H1 (cell line): ENCODE measurements around the gene OASL. TPM values are rescaled to one million over a fixed set of nuclear protein-coding genes. Genes with fewer than 3 reads are reported as not detected.

Experiments
- CTCF ChIA-PET: fragments of 300-600 bp; sonication (Branson Sonifier 250); formaldehyde crosslinking; loops from one replicate; lab custom pipeline; 2021; ENCODE audit not compliant: partially characterized antibody; lab: Charles Lee
- POLR2A ChIA-PET: fragments of 300-600 bp; sonication (Branson Sonifier 250); formaldehyde crosslinking; loops from one replicate; lab custom pipeline; 2021; ENCODE audit warnings: inconsistent platforms; ENCODE audit not compliant: partially characterized antibody; lab: Charles Lee
- DNase-seq, 2 experiments: peaks; one replicate each; pipeline versions ENCODE4 v3.0.0 to v3.0.0-alpha.2; 2010 to 2022; ENCODE audit warnings: low spot score in 2 of 2, low read depth in 1 of 2, mixed read lengths in 1 of 2
- FAIRE-seq: peaks from 2 replicates; lab custom pipeline; 2011; peaks lifted over from hg19 to GRCh38; lab: Jason Lieb, UNC
- H2AFZ ChIP-seq: 2 replicates; pipeline ENCODE4 v1.8.1; 2012; ENCODE audit warnings: low read length, inconsistent platforms
- H2AK5ac ChIP-seq: 2 replicates; pipeline ENCODE4 v1.6.1; 2013; ENCODE audit warnings: low read depth, low read length
- H2BK120ac ChIP-seq: replicated peaks from 2 replicates; pipeline ENCODE3; 2013; ENCODE audit warnings: low read depth, low read length, inconsistent platforms
- H2BK12ac ChIP-seq: 2 replicates; pipeline ENCODE4 v1.6.1; 2013; ENCODE audit warnings: low read depth, low read length
- H2BK15ac ChIP-seq: 2 replicates; pipeline ENCODE4 v1.6.1; 2013; ENCODE audit warnings: low read length
- H2BK20ac ChIP-seq: 2 replicates; pipeline ENCODE4 v1.6.1; 2013; ENCODE audit warnings: low read length
- H2BK5ac ChIP-seq: 2 replicates; pipeline ENCODE4 v1.6.1; 2013; ENCODE audit warnings: low read depth, low read length
- H3K14ac ChIP-seq: 2 replicates; pipeline ENCODE4 v1.6.1; 2013; ENCODE audit warnings: inconsistent platforms; ENCODE audit not compliant: insufficient read length
- H3K18ac ChIP-seq: 2 replicates; pipeline ENCODE4 v1.6.1; 2013; ENCODE audit warnings: low read length; ENCODE audit errors: extremely low read depth
- H3K23ac ChIP-seq: 2 replicates; pipeline ENCODE4 v1.6.1; 2013; ENCODE audit warnings: inconsistent platforms; ENCODE audit not compliant: insufficient read length
- H3K23me2 ChIP-seq: 2 replicates; pipeline ENCODE4 v1.6.1; 2013; ENCODE audit warnings: low read depth, low read length
- H3K27ac ChIP-seq: 2 replicates; pipeline ENCODE4 v1.6.1; 2011; ENCODE audit warnings: low read depth, low read length, inconsistent platforms
- H3K27me3 ChIP-seq, 4 experiments: replicated peaks in 1 of 4; 1 replicate in 1 of 4; 2 replicates in 3 of 4; pipeline versions ENCODE4 v1.6.1 to v1.8.1; 2011 to 2013; ENCODE audit warnings: low read length in 3 of 4, mild to moderate bottlenecking in 3 of 4, inconsistent platforms in 2 of 4, mixed read lengths in 2 of 4, moderate library complexity in 1 of 4; ENCODE audit not compliant: control insufficient read depth in 3 of 4, insufficient read depth in 3 of 4; ENCODE audit errors: extremely low read depth in 1 of 4
- H3K36me3 ChIP-seq, 4 experiments: 2 replicates each; pipeline versions ENCODE4 v1.6.1 to v1.8.1; 2011 to 2013; ENCODE audit warnings: mild to moderate bottlenecking in 4 of 4, low read length in 3 of 4, moderate library complexity in 2 of 4, control low read depth in 1 of 4, inconsistent platforms in 1 of 4; ENCODE audit not compliant: insufficient read depth in 4 of 4, control insufficient read depth in 2 of 4
- H3K4ac ChIP-seq: replicated peaks from 2 replicates; pipeline ENCODE3; 2013; ENCODE audit warnings: low read length, low read depth, mixed read lengths, inconsistent platforms; ENCODE audit not compliant: insufficient read length
- H3K4me1 ChIP-seq, 4 experiments: replicated peaks in 1 of 4; 1 replicate in 1 of 4; 2 replicates in 3 of 4; pipeline versions ENCODE4 v1.6.1 to v1.8.1; 2011 to 2013; ENCODE audit warnings: low read length in 3 of 4, inconsistent platforms in 2 of 4, mixed read lengths in 1 of 4; ENCODE audit not compliant: insufficient read depth in 4 of 4, control insufficient read depth in 3 of 4
- H3K4me2 ChIP-seq, 2 experiments: 2 replicates each; pipeline versions ENCODE4 v1.6.1 to v1.8.1; 2011 to 2013; ENCODE audit warnings: low read depth in 2 of 2, low read length in 2 of 2, control low read depth in 1 of 2, inconsistent platforms in 1 of 2, mild to moderate bottlenecking in 1 of 2; ENCODE audit not compliant: insufficient read depth in 1 of 2
- H3K4me3 ChIP-seq, 4 experiments: fragments of 200-600, 300-600 bp in 1 of 4; sonication (generic), shearing (Covaris generic), sonication (Bioruptor Twin) in 1 of 4; 2 replicates each; pipeline versions ENCODE4 v1.5.1 to v1.8.1; 2011 to 2016; ENCODE audit warnings: low read length in 4 of 4, low read depth in 3 of 4, control low read depth in 2 of 4, inconsistent platforms in 2 of 4, mild to moderate bottlenecking in 2 of 4, mixed read lengths in 1 of 4, moderate library complexity in 1 of 4; ENCODE audit not compliant: insufficient read depth in 2 of 4; ENCODE audit errors: extremely low read depth in 1 of 4
- H3K56ac ChIP-seq: replicated peaks from 2 replicates; pipeline ENCODE3; 2013; ENCODE audit warnings: low read depth, mild to moderate bottlenecking, mixed read lengths, low read length, inconsistent platforms; ENCODE audit not compliant: insufficient read length
- H3K79me1 ChIP-seq: 2 replicates; pipeline ENCODE4 v1.6.1; 2013; ENCODE audit warnings: low read depth, low read length, control low read depth
- H3K79me2 ChIP-seq, 2 experiments: 2 replicates each; pipeline versions ENCODE4 v1.6.1 to v1.8.1; 2012 to 2013; ENCODE audit warnings: low read length in 2 of 2, mild to moderate bottlenecking in 2 of 2, inconsistent platforms in 1 of 2; ENCODE audit not compliant: insufficient read depth in 2 of 2, control insufficient read depth in 1 of 2
- H3K9ac ChIP-seq, 4 experiments: replicated peaks in 1 of 4; 1 replicate in 1 of 4; 2 replicates in 3 of 4; pipeline versions ENCODE4 v1.6.1 to v1.8.1; 2011 to 2013; ENCODE audit warnings: low read depth in 3 of 4, low read length in 3 of 4, control low read depth in 2 of 4, mild to moderate bottlenecking in 2 of 4, moderate library complexity in 2 of 4, inconsistent platforms in 1 of 4; ENCODE audit errors: extremely low read depth in 1 of 4
- H3K9me3 ChIP-seq, 2 experiments: 2 replicates each; pipeline versions ENCODE4 v1.6.1 to v1.8.1; 2012 to 2013; ENCODE audit warnings: mild to moderate bottlenecking in 2 of 2, moderate library complexity in 2 of 2, control low read depth in 1 of 2, inconsistent platforms in 1 of 2, low read depth in 1 of 2, low read length in 1 of 2, mixed read lengths in 1 of 2; ENCODE audit not compliant: insufficient read depth in 2 of 2
- H4K20me1 ChIP-seq, 2 experiments: replicated peaks in 1 of 2; 2 replicates each; pipeline versions ENCODE3 to v1.8.1; 2011 to 2013; ENCODE audit warnings: inconsistent platforms in 2 of 2, low read length in 2 of 2, mild to moderate bottlenecking in 1 of 2; ENCODE audit not compliant: insufficient read depth in 2 of 2, control insufficient read depth in 1 of 2
- H4K5ac ChIP-seq: 2 replicates; pipeline ENCODE4 v1.6.1; 2013; ENCODE audit warnings: low read length, low read depth, mixed read lengths, inconsistent platforms; ENCODE audit not compliant: insufficient read length
- H4K8ac ChIP-seq: 2 replicates; pipeline ENCODE4 v1.8.0; 2013; ENCODE audit warnings: mild to moderate bottlenecking, moderate library complexity, low read length, inconsistent platforms; ENCODE audit not compliant: insufficient read depth; ENCODE audit errors: extremely low read depth
- H4K91ac ChIP-seq: replicated peaks from 2 replicates; pipeline ENCODE3; 2013; ENCODE audit warnings: low read length, mixed read lengths, inconsistent platforms; ENCODE audit not compliant: insufficient read length
- CHD2 ChIP-seq: IDR thresholded peaks from 2 replicates; pipeline ENCODE4 v1.6.1; 2012; ENCODE audit warnings: low read length, improper control_type of control experiment
- EGR1 ChIP-seq: IDR thresholded peaks from 2 replicates; pipeline ENCODE4 v1.6.1; 2011; ENCODE audit warnings: low read depth, low read length, borderline replicate concordance
- SP2 ChIP-seq: IDR thresholded peaks from 2 replicates; pipeline ENCODE4 v1.6.1; 2012; ENCODE audit warnings: mild to moderate bottlenecking, low read length, inconsistent platforms
- WGBS, 2 experiments: shearing (Covaris generic) in 1 of 2; methylation state at CpG; one replicate each; pipeline versions ENCODE4 v1.1.6 to v1.1.7; 2013 to 2015; ENCODE audit warnings: low lambda C conversion rate in 2 of 2, mixed read lengths in 2 of 2, inconsistent platforms in 1 of 2, low coverage in 1 of 2, missing lambda C conversion rate in 1 of 2; ENCODE audit not compliant: insufficient replicate concordance in 2 of 2, insufficient coverage in 1 of 2, insufficient read length in 1 of 2; ENCODE audit errors: extremely low coverage in 1 of 2, missing lambda C conversion rate in 1 of 2; 5-methylcytosine and 5-hydroxymethylcytosine counted together
- polyA plus RNA-seq, 7 experiments: library from polyadenylated mRNA; depleted of rRNA in 3 of 7; stranded (reverse) in 5 of 7; unstranded in 2 of 7; fragments of >200 nt in 5 of 7; fragments of 200-250 nt in 2 of 7; gene quantifications; 1 replicate in 5 of 7; 2 replicates in 1 of 7; 4 replicates in 1 of 7; pipeline versions ENCODE4 v1.2.1 to v1.2.3, GENCODE V29; 2011 to 2013; ENCODE audit warnings: missing spikeins in 2 of 7, mixed read lengths in 2 of 7
- total RNA-seq: library from RNA; stranded (reverse); fragmentation: NEBNext Ultra II Directional; extraction: Animal tissue kit (Norgen Biotek cat#: 25700); gene quantifications from 2 replicates; pipeline ENCODE4 v1.2.1, GENCODE V29; 2021

OASL gene
- total and polyA plus RNA-seq, 2 of the 8 experiments (the other 6 are each of a cell fraction or from before 2014, with no cell fraction given): not detected

DNA sequence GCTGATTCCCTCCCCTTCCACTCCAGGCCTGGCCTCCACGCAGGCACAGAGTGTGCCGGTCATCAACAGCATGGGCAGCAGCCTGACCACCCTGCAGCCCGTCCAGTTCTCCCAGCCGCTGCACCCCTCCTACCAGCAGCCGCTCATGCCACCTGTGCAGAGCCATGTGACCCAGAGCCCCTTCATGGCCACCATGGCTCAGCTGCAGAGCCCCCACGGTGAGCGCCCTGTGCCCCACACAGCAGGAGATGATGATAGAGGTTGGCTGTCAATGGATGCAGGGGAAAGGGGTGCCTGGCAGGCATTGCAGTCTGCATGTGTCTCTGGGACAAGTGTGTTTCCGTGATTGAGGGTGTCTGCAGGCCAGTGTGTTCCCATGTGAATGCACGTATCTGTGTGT, 41.6 kb downstream of the OASL start:
- no peaks in the 10 kb centered on the region for H3K27me3 ChIP-seq

More for the DNA sequence above, 41.6 kb downstream of the OASL start:
- CTCF ChIA-PET: interaction anchor here (2.5 to 2.7 kb wide), 2 partner anchors 8 to 25 kb away, joined by 8 to 9 read pairs; no protein-coding TSS in a partner anchor
- Histone ChIP-seq H2BK20ac (no peak overlapping the region), H3K23ac (no peak overlapping the region), H2BK5ac (no peak overlapping the region), H3K4me1 (peaks cover 2 to 6% (median 3%) of the 10 kb centered on the region in 4 experiments; a peak in 6 of 7 replicates), H3K9me3 (no peaks in the 10 kb centered on the region), H3K36me3 (no peaks in the 10 kb centered on the region; a peak in 1 of 8 replicates), H3K79me2 (no peaks in the 10 kb centered on the region), H3K27ac (no peak overlapping the region; the same call in 1 of the 2 replicates), H3K56ac (no peak overlapping the region), H4K8ac (no peak overlapping the region), H3K14ac (no peak overlapping the region), H3K79me1 (no peaks in the 10 kb centered on the region), H3K4ac (no peak overlapping the region), H3K4me2 (no peak overlapping the region), H3K18ac (no peak overlapping the region), H2BK15ac (no peak overlapping the region), H3K4me3 (no peak overlapping the region), H4K91ac (no peak overlapping the region), H2BK12ac (no peak overlapping the region; the same call in 1 of the 2 replicates), H4K5ac (no peak overlapping the region), H2BK120ac (no peak overlapping the region), H3K23me2 (peaks cover 16% of the 10 kb centered on the region; the same call in 1 of the 2 replicates), H2AFZ (no peak overlapping the region), H2AK5ac (no peak overlapping the region; the same call in 1 of the 2 replicates), H3K9ac (no peak overlapping the region), H4K20me1 (peaks cover 0 to 5% of the 10 kb centered on the region in 2 experiments)
- POLR2A ChIA-PET: interaction anchor here (1.4 to 2.8 kb wide), 2 partner anchors 16 to 19 kb away, joined by 3 to 8 read pairs; partner anchors contain the start of gene HNF1A
- DNase-seq: no peak
- no peak for FAIRE-seq
- TF ChIP-seq EGR1 (no peak), SP2 (no peak), CHD2 (no peak)
- WGBS, 2 experiments: 90% methylated on average over 9 of the region's 9 CpGs; no CpG with 5 or more reads in 1 of the 2 experiments
